HEK293 (cell line): ENCODE data around the gene INKA2.

Experiments
- CTCF ChIA-PET: fragments of 350-600 bp; formaldehyde crosslinking; extraction: SDS; loops from one replicate; lab custom pipeline; 2021; ENCODE audit warnings: antibody characterized with exemption; lab: Yijun Ruan, JAX
- POLR2A ChIA-PET: fragments of 300-600 bp; formaldehyde crosslinking; extraction: SDS; loops from one replicate; lab custom pipeline; 2020; ENCODE audit warnings: antibody characterized with exemption, inconsistent platforms; lab: Yijun Ruan, JAX
- H3K27ac ChIP-seq: fragments of 200-500 bp; sonication (Bioruptor generic); 2 replicates; pipeline ENCODE4 v1.5.1; 2014; ENCODE audit warnings: low read depth, low read length, control low read depth, inconsistent platforms; ENCODE audit errors: extremely low read depth
- H3K36me3 ChIP-seq, 2 experiments: fragments of 200-500 bp in 1 of 2; sonication (Bioruptor generic) in 1 of 2; 1 replicate in 1 of 2; 2 replicates in 1 of 2; pipeline ENCODE4 v1.5.1; 2014 to 2017; ENCODE audit warnings: inconsistent platforms in 2 of 2, low read length in 2 of 2; ENCODE audit not compliant: control insufficient read depth in 2 of 2, insufficient read depth in 1 of 2
- H3K4me1 ChIP-seq: fragments of 200-500 bp; sonication (Bioruptor generic); 2 replicates; pipeline ENCODE4 v1.5.1; 2014; ENCODE audit warnings: mild to moderate bottlenecking, low read length, inconsistent platforms; ENCODE audit not compliant: control insufficient read depth, insufficient read depth
- H3K4me3 ChIP-seq: 2 replicates; pipeline ENCODE4 v1.5.1; 2011; ENCODE audit warnings: low read depth, mild to moderate bottlenecking, control low read depth, low read length, moderate library complexity
- H3K9me3 ChIP-seq: fragments of 200-500 bp; sonication (Bioruptor generic); 2 replicates; pipeline ENCODE4 v1.5.1; 2014; ENCODE audit warnings: low read depth, low read length, inconsistent platforms; ENCODE audit not compliant: control insufficient read depth, insufficient read depth
- EGR2 ChIP-seq: fragments of 450-650 bp; formaldehyde crosslinking; IDR thresholded peaks from 2 replicates; pipeline ENCODE4 v1.5.1; 2016; ENCODE audit warnings: low read depth, missing biosample characterization, missing genetic modification characterization
- ELK4 ChIP-seq: IDR thresholded peaks from 2 replicates; pipeline ENCODE4 v1.6.1; 2011; ENCODE audit warnings: mild to moderate bottlenecking, low read depth, low read length, borderline replicate concordance
- HOXC10 ChIP-seq: sonication (generic); formaldehyde crosslinking; IDR thresholded peaks from 2 replicates; pipeline ENCODE4 v1.8.1; 2023; ENCODE audit warnings: mild to moderate bottlenecking, missing genetic modification reagents
- HOXD13 ChIP-seq: sonication (generic); formaldehyde crosslinking; IDR thresholded peaks from 2 replicates; pipeline ENCODE4 v1.8.0; 2022; ENCODE audit warnings: missing genetic modification reagents, borderline replicate concordance
- KLF9 ChIP-seq: fragments of 450-650 bp; formaldehyde crosslinking; IDR thresholded peaks from 2 replicates; pipeline ENCODE4 v1.5.1; 2016; ENCODE audit warnings: missing biosample characterization, missing genetic modification characterization, low read depth
- OSR2 ChIP-seq: fragments of 450-650 bp; formaldehyde crosslinking; IDR thresholded peaks from 2 replicates; pipeline ENCODE4 v1.5.1; 2016; ENCODE audit warnings: missing biosample characterization, missing genetic modification characterization
- TRIM28 ChIP-seq: IDR thresholded peaks from 2 replicates; pipeline ENCODE4 v1.6.1; 2011; ENCODE audit warnings: low read length, control low read depth, borderline replicate concordance
- ZBTB10 ChIP-seq: fragments of 450-650 bp; formaldehyde crosslinking; IDR thresholded peaks from 2 replicates; pipeline ENCODE4 v1.5.1; 2016; ENCODE audit warnings: missing biosample characterization, missing genetic modification characterization
- ZBTB17 ChIP-seq: fragments of 450-650 bp; formaldehyde crosslinking; IDR thresholded peaks from 2 replicates; pipeline ENCODE4 v1.5.1; 2016; ENCODE audit warnings: missing biosample characterization, missing genetic modification characterization
- ZBTB20 ChIP-seq: fragments of 450-650 bp; formaldehyde crosslinking; IDR thresholded peaks from 2 replicates; pipeline ENCODE4 v1.5.1; 2016; ENCODE audit warnings: missing biosample characterization, missing genetic modification characterization
- ZEB2 ChIP-seq: fragments of 450-650 bp; formaldehyde crosslinking; IDR thresholded peaks from 2 replicates; pipeline ENCODE4 v1.5.1; 2016; ENCODE audit warnings: missing biosample characterization, missing genetic modification characterization
- ZFHX2 ChIP-seq: fragments of 450-650 bp; formaldehyde crosslinking; conservative IDR thresholded peaks from 2 replicates; pipeline ENCODE4 v1.5.1; 2016; ENCODE audit warnings: missing biosample characterization, missing genetic modification characterization
- ZFP41 ChIP-seq: fragments of 450-650 bp; formaldehyde crosslinking; IDR thresholded peaks from 2 replicates; pipeline ENCODE4 v1.5.1; 2016; ENCODE audit warnings: missing biosample characterization, missing genetic modification characterization, borderline replicate concordance
- ZNF140 ChIP-seq: fragments of 450-650 bp; formaldehyde crosslinking; IDR thresholded peaks from 2 replicates; pipeline ENCODE4 v1.5.1; 2016; ENCODE audit warnings: missing biosample characterization, missing genetic modification characterization
- ZNF2 ChIP-seq: fragments of 450-650 bp; formaldehyde crosslinking; IDR thresholded peaks from 2 replicates; pipeline ENCODE4 v1.5.1; 2016; ENCODE audit warnings: missing biosample characterization, missing genetic modification characterization
- ZNF214 ChIP-seq: fragments of 450-650 bp; formaldehyde crosslinking; IDR thresholded peaks from 2 replicates; pipeline ENCODE4 v1.5.1; 2017; ENCODE audit warnings: missing biosample characterization, mild to moderate bottlenecking, missing genetic modification characterization, borderline replicate concordance
- ZNF274 ChIP-seq, 2 experiments: fragments of 200-500 bp in 1 of 2; fragments of 450-650 bp in 1 of 2; sonication (Bioruptor generic) in 1 of 2; formaldehyde crosslinking in 1 of 2; IDR thresholded peaks; 2 replicates each; pipeline versions ENCODE4 v1.5.1 to v1.6.1; 2014 to 2016; ENCODE audit warnings: borderline replicate concordance in 1 of 2, inconsistent platforms in 1 of 2, low read length in 1 of 2, missing biosample characterization in 1 of 2, missing genetic modification characterization in 1 of 2
- ZNF514 ChIP-seq: fragments of 450-650 bp; formaldehyde crosslinking; IDR thresholded peaks from 2 replicates; pipeline ENCODE4 v1.5.1; 2016; ENCODE audit warnings: missing biosample characterization, missing genetic modification characterization
- ZNF529 ChIP-seq: fragments of 450-650 bp; formaldehyde crosslinking; IDR thresholded peaks from 2 replicates; pipeline ENCODE4 v1.5.1; 2017; ENCODE audit warnings: missing genetic modification characterization, missing biosample characterization; ENCODE audit not compliant: insufficient replicate concordance
- ZNF585B ChIP-seq: fragments of 450-650 bp; formaldehyde crosslinking; IDR thresholded peaks from 2 replicates; pipeline ENCODE4 v1.5.1; 2016; ENCODE audit warnings: missing biosample characterization, missing genetic modification characterization
- ZNF626 ChIP-seq: fragments of 450-650 bp; sonication (Bioruptor Pico); formaldehyde crosslinking; IDR thresholded peaks from 2 replicates; pipeline ENCODE4 v1.5.1; 2018; ENCODE audit warnings: missing biosample characterization, missing genetic modification characterization, inconsistent platforms
- ZNF654 ChIP-seq: fragments of 450-650 bp; formaldehyde crosslinking; IDR thresholded peaks from 2 replicates; pipeline ENCODE4 v1.5.1; 2016; ENCODE audit warnings: low read depth, missing biosample characterization, missing genetic modification characterization
- ZNF658 ChIP-seq: fragments of 450-650 bp; formaldehyde crosslinking; IDR thresholded peaks from 2 replicates; pipeline ENCODE4; 2016; ENCODE audit warnings: missing biosample characterization, missing genetic modification characterization
- ZNF692 ChIP-seq: fragments of 450-650 bp; formaldehyde crosslinking; IDR thresholded peaks from 2 replicates; pipeline ENCODE4 v1.5.1; 2016; ENCODE audit warnings: missing biosample characterization, missing genetic modification characterization
- ZNF777 ChIP-seq: fragments of 450-650 bp; formaldehyde crosslinking; IDR thresholded peaks from 2 replicates; pipeline ENCODE4 v1.5.1; 2017; ENCODE audit warnings: missing biosample characterization, missing genetic modification characterization, borderline replicate concordance
- ZNF792 ChIP-seq: fragments of 450-650 bp; formaldehyde crosslinking; IDR thresholded peaks from 2 replicates; pipeline ENCODE4 v1.5.1; 2016; ENCODE audit warnings: missing biosample characterization, missing genetic modification characterization
- ZSCAN30 ChIP-seq: fragments of 450-650 bp; IDR thresholded peaks from 2 replicates; pipeline ENCODE4 v1.5.1; 2018; ENCODE audit warnings: missing biosample characterization, mild to moderate bottlenecking, missing genetic modification characterization, moderate library complexity
- ZSCAN4 ChIP-seq: fragments of 450-650 bp; formaldehyde crosslinking; IDR thresholded peaks from 2 replicates; pipeline ENCODE4 v1.5.1; 2017; ENCODE audit warnings: missing biosample characterization, missing genetic modification characterization

INKA2 gene

GRCh38 chr1:111749628-111750027 lies 10.4 kb upstream of the INKA2 start (continued):
- TF ChIP-seq ZNF692: no peak
- no peak for TF ChIP-seq ZSCAN30 (tag by site-specific recombination)
- no peak for TF ChIP-seq OSR2 (tag by site-specific recombination)
- TF ChIP-seq TRIM28: no peak
- TF ChIP-seq ZBTB20 (tag by site-specific recombination): no peak
- no peak for TF ChIP-seq HOXC10
- no peak for TF ChIP-seq ZSCAN4 (tag by site-specific recombination)

- Histone ChIP-seq H3K36me3 (no peaks in the 10 kb centered on the region), H3K4me3 (no peak overlapping the region), H3K27ac (no peak overlapping the region), H3K9me3 (no peaks in the 10 kb centered on the region), H3K4me1 (no peaks in the 10 kb centered on the region)
- ChIA-PET POLR2A (no interaction called here), CTCF (interaction anchor here (0.7 to 6.9 kb wide), 11 partner anchors 10 to 822 kb away, joined by 3 to 69 read pairs (median 5); partner anchors contain the start of gene INKA2)
- no peak for TF ChIP-seq ZBTB20 (tag by site-specific recombination)
- no peak for TF ChIP-seq ZNF274 (IDR thresholded peaks at IDR 0.05; ENCODE audit: low read length)
- no peak for TF ChIP-seq ZNF274 (tag by site-specific recombination; IDR thresholded peaks at IDR 0.05; ENCODE audit: borderline replicate concordance)
- TF ChIP-seq EGR2 (tag by site-specific recombination): peak; percentile 58
- no peak for TF ChIP-seq ZNF658 (tag by site-specific recombination)
- no peak for TF ChIP-seq ZNF654
- TF ChIP-seq HOXD13 (CRISPR knock-in tag): no peak
- 0 out of 2 replicates have a peak, but pooled peaks have one; percentile 10 for TF ChIP-seq ZFHX2
Measured at GRCh38 chr1:111747947-111748346, 8.8 kb upstream of the INKA2 start.

GRCh38 chr1:111747282-111747734 lies 8.1 kb upstream of the INKA2 start:
- Histone ChIP-seq H3K4me3 (no peak overlapping the region), H3K9me3 (no peaks in the 10 kb centered on the region), H3K4me1 (no peaks in the 10 kb centered on the region), H3K27ac (no peak overlapping the region), H3K36me3 (no peaks in the 10 kb centered on the region)
- CTCF ChIA-PET: interaction anchor here (0.6 to 6.9 kb wide), 18 partner anchors 10 to 822 kb away, joined by 3 to 69 read pairs (median 4); partner anchors contain the start of gene INKA2
- POLR2A ChIA-PET: interaction anchor here (0.5 to 0.6 kb wide), 2 partner anchors 9 to 194 kb away, joined by 3 to 4 read pairs; partner anchors contain the start of gene DDX20
- TF ChIP-seq ZNF514 (tag by site-specific recombination) (no peak), ZNF792 (tag by site-specific recombination) (no peak), ZNF2 (tag by site-specific recombination) (peak; percentile 66), ZNF140 (tag by site-specific recombination) (peak; percentile 98), ZBTB10 (tag by site-specific recombination) (no peak), ZNF626 (tag by site-specific recombination) (no peak), ZNF529 (no peak), ZNF214 (no peak), KLF9 (tag by site-specific recombination) (0 out of 2 replicates have a peak, but pooled peaks have one; percentile 31), ZNF777 (tag by site-specific recombination) (no peak), ELK4 (no peak), ZBTB17 (tag by site-specific recombination) (0 out of 2 replicates have a peak, but pooled peaks have one; percentile 26), ZEB2 (tag by site-specific recombination) (0 out of 2 replicates have a peak, but pooled peaks have one; percentile 19), ZNF585B (tag by site-specific recombination) (no peak), ZFP41 (tag by site-specific recombination) (no peak)
